CD1c-positive myeloid dendritic cell (primary cell): ENCODE measurements around the gene SPTBN5.
A peak's percentile ranks its signal among the peaks of the same experiment; 100 is the strongest.

Experiments
- DNase-seq: peaks from one replicate; pipeline ENCODE4 v3.0.0-alpha.2; 2016; ENCODE audit errors: extremely low spot score

The SPTBN5 gene

DNA sequence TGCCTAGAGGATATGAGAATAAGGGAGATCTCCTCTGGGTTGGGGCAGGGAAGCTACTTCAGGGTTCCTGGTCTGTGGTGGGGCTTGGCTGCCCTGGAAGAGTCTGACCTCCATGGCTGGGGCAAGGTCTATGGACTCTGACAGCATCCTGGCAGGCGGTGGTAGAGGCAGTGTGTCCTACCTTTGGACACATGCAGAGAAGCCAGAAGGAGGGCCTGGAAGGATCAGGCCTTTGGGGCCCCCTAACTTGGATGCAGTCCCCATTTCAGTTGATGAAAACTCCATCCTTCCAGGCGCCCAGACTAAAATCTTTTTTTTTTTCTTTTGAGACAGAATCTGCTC is 10.4 kb downstream of the SPTBN5 start:
- DNase-seq = peak; percentile 50

- no peak for DNase-seq
Observed at GRCh38 chr15:41882689-41883483, 11.0 kb downstream of the SPTBN5 start.

DNA sequence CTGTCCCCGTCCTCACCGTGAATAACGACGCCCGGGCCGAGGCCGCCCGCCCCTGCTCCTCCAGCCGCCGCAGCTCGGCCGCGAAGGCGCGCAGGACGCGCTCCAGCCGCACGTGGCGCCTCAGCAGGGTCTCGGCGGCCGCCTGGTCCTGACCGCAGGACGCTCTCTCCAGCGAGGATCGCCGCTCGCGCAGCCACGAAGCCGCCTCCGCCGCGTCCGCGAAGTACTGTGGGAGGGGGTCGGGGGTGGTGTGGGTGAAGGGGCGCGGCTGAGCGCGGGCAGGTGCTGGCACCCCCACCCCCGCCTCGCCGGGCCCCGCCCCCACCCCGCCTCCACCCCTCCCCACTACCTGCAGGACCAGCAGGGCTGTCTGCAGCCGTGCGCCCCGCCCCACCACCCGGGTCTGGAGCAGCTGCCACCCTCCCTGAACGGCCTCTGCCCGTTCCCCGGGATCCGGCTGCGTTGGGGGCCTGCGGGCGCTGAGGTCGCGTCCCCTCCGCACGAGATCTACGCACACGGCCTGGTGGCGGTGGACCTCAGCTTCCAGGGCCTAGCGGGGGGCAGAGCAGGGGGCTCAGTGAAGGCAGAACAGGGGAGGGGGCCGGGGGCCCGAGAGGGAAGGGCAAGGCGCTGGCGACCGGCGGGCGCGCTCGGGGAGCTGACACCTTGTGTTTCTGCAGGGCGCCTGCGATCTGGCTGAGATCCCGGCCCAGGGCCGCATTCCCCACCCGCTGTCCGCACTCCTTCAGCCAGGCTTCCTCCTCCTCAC is 11.7 kb downstream of the SPTBN5 start:
- no peak for DNase-seq

GRCh38 chr15:41881550-41881919 is 12.3 kb downstream of the SPTBN5 start:
- no peak for DNase-seq

GRCh38 chr15:41881086-41881485 is 12.8 kb downstream of the SPTBN5 start:
- DNase-seq = no peak

- DNase-seq = no peak
Observed at GRCh38 chr15:41880156-41880877, 13.5 kb downstream of the SPTBN5 start.

DNA sequence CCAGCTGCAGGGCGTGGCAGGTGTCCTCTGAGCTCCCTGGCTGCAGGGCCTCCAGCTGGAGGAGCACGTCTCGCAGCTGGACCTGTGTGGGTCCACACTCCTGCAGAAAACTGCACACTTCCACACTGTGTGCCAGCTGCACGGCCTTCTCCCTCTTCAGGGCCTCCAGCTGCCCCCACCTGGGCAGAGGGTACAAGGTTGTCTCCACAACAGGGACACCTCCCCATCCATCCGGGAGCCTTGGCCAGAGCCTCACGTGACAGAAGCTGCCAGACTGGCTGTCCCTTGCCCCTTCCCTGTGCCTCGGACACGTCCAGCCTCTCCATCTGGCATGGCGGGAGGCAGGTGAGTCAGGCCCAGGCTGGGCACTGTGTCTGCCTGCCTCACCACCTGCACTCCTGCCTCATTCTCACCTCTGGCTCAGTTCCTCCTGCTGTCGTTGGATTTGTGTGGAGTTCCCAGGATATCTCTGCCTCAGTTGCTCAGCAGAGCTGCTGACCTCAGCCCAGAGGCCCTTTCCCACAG is 14.5 kb downstream of the SPTBN5 start:
- no peak for DNase-seq

DNA sequence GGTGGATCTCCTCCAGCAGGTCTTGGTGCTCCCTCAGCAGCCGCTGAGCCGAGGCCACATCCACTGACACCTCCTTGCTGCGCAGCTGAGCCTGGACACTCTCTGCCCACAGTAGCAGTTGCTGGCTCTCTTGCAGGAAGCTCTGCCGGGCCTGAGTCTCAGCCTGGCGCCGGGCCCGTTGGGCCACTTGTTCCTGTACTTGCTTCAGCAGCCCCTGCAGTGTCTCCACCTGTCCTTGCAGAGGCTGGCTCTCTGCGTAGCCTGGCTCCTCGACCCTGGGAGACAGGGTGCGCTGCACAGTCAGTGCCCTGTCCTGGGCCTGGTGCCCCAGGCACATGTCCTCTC is 15.5 kb downstream of the SPTBN5 start:
- DNase-seq = no peak

DNA sequence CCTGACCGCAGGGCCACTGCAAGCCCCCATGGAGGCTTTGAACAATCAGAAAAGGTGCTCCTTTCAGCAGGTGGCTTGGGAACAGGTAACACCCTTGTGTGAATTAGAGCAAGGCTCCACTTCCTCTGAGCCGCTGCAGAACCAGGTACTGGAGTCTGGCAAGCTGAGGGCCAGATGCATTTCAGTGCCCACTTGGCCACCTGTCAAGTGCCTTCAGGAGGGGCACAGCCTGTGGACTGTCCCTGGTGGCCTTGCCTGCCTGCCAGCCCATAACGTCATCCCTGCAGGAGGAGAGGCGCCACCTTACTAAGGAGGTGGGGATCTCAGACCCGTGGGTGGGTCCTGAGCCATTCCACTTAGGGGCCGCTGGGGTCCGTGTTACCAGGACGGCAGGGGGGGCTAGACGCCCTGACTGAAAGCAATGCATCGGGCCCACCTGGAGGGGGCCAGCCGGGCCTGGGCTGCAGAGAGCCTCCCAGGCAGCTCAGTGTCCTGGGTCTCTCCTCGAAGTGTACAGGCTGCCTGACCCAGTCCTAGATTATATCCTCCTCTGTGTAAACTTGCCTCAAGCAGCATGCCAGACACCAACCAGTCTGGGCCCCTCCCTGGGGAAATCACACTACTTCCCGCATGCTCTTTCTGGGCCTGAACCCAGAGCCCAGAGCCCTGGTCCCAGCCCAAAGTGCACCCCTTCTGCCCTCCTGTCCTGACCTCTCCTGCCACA is 16.1 kb downstream of the SPTBN5 start:
- DNase-seq = no peak

DNA sequence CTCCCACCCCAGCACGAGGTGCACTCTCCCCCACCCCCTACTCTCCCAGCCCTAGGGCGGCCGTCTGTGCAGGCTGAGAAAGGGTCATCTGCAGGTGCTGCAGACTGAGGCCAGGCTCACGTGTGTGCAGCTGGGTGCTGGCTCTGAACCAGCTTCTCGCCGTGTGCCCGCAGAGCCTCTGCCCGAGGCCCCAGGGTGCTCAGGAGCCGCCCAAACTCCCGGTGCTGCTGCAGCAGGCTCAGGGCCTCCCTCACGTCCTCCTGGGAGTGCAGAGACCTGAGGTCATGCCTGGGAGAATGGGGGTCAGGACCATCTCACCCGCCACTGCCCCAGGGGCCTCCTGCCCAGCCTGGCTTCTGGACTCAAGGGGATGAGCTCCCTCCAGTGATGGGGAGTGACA is 17.2 kb downstream of the SPTBN5 start:
- no peak for DNase-seq

DNA sequence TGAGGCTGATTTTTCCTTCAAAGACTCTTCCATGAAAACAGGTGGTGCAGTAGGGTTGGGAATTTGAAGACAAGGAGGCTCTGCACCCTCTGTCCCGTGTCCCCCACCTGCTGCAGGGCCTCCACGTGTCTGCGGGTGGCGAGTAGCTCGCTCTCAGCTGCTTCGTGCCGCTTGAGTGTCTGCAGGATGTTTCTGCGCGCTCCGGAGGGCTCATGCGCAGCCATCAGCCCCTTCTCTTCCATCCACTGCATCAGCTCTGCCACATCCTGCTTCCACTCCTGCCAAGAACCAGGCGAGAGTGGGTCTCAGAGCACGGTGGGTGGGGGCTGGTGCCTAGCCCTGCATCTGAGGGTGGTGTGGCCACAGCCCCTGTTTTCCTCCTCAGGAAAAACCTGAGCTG is 17.8 kb downstream of the SPTBN5 start:
- no peak for DNase-seq

DNA sequence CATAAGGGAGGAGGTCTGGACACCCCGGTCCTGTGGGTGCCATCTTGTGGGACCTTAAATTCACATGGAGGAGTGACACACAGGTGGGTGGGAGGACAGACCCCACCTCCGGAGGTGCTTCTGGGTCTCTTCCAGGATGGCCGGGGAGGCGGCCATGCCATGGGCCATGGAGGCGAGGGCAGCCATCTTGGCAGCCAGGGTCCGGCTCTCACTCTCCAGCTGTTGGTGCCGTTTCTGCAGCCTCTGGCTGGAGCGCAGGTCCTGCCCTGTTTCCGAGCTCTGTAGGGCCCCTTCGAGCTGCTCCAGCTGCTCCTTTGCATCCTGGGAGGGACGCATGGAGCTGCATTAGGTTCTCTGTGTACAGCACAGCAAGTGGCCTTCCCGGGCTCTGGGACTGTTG is 19.1 kb downstream of the SPTBN5 start:
- no peak for DNase-seq

DNA sequence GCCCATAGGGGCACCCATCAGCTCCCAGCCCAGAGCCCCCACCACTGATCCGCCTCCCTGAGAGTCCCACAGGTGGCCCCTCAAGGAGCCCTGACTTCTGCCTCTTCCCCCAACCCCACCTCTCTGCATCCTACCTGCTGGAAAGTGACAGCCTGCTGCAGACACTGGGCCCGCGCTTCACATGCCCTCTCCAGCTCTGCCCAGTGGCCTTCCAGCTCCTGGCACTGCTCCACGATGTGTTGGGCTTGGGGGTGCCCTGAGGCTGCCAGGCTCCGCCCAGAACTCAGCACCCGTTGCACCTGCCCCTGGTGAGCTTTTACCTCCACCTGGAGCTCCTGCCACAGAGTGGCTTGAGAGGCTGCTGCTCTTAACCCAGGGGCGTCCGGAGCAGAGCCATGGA is 20.1 kb downstream of the SPTBN5 start:
- no peak for DNase-seq

DNA sequence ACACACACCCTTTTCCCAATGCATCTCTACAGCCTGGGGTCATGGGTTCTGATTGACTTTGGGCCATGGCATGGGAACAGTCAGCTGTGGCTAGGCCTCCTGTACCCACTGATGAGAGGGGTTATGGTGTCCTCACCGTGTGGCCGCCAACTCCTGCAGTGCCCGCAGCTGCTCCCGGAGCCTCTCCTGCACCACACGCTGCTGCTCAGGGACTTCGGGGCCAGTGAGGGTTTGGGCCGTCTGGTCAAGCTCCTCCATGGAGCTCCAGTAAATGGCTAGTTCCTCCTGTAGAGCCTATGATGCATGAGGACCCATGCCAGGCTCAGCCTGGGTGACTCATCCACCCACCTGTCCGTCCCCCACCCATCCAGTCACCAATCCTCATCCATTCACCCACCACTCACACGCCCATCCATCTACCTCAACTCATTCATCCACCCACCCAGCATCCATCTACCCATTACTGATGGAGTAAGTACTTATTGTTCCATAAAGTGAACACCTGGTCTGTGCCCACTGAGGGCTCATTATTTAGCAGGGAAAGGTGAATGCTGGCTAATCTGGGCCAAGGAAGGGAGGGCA is 21.6 kb downstream of the SPTBN5 start:
- DNase-seq = no peak

DNA sequence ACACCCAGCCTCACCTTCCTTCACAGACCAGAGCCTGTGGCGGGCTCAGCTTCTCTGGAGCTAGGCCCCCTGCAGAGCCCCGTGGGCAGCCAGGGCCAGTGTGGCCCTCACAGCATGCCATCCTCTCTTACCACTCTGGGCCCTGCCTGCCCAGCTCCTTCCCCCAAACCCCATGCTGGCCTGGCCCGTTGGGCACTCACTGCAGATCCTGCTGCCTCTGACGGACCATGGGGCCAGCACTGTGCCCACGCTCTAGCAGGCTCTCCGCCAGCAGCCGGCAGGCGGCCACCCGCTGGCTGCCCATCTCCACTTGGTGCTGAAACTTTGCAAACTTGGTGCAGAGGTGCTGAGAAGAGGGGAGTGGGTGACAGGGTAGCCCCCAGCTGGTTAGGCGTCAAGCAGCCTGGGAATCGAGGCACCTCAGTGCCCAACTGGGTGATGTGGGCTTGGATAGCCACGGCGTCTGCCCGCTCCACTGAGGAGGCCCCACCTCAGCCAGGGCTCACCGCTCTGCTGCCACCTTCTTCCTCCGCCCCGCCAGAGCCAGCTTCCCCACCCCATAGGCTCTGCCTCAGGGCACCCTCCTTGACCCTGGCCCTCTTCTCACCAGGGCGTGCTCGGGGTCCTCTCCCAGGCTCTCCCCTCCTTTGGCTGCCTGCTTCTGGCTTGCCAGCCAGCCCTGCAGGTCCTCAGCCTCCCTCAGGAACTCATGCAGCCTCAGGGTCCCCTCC is 22.5 kb downstream of the SPTBN5 start:
- DNase-seq = no peak

DNA sequence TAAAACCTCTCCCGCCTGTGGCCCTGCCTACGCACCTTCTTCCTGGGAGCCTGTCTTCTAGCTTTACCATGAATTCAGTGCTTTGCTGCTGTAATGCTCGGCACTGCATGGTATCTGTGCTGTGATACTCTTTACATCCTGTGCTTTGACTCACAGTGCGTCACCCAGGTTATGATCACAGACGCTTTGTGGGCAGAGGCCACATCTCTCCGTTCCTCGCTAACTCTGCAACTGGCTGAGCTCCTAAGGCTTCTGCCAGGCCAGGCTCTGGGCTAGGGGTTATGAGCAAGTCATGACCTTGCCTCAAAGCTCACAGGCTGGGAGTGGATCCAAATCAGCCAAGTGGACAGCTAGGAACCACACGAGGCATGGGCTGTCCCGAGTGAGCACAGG is 23.2 kb downstream of the SPTBN5 start:
- no peak for DNase-seq

- no peak for DNase-seq
Observed at GRCh38 chr15:41869770-41870688, 23.8 kb downstream of the SPTBN5 start.

- no peak for DNase-seq
Observed at GRCh38 chr15:41868321-41868720, 25.5 kb downstream of the SPTBN5 start.

- no peak for DNase-seq
Observed at GRCh38 chr15:41866872-41867579, 26.8 kb downstream of the SPTBN5 start.
